Activated CD8-positive, alpha-beta memory T cell treated with anti-CD3 and anti-CD28 coated beads for 24 hours (primary cell): Measurements from ENCODE around the gene KRT10.
"Not testable (repeated sequence)": the region's sequence is repeated elsewhere in the genome, so short reads cannot be mapped to it uniquely, and the experiment has no call there.

Source experiments
- DNase-seq: peaks from one replicate; pipeline ENCODE4 v3.0.0-alpha.2; 2020

The KRT10 gene

GRCh38 chr17:40830085-40830776, 7.8 kb upstream of the KRT10 start:
- DNase-seq, result no peak

DNA sequence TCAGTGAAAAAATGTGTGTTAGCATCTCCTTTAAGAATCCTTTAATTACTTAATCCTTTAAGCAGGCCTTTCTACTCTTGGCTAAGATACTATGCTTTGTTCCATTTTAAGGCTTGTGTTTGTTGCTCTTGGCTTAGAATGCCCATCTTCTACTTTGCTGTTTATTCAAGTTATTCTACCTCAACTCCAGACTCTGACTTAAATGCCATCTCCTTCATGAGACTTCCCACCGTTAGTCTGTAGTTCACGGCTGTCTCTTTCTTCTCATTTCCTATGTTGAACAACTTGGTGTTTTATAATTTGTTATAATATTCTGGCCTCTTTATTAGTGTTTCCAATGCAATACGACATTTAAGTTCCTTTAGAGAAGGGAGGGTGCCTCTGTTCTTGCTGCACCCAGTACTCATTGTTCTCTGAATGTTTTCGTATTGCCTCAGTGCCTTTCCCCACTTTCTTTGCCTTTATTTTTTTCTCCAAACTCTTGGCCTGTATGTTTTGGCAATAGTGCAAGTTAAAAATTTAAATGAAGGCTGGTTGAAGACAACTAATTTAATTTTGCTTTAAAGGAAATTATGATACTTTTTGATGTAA, 6.1 kb upstream of the KRT10 start:
- DNase-seq, result no peak

GRCh38 chr17:40827746-40828453, 5.5 kb upstream of the KRT10 start:
- DNase-seq, result no peak

GRCh38 chr17:40825599-40825998, 3.2 kb upstream of the KRT10 start:
- no peak for DNase-seq

DNA sequence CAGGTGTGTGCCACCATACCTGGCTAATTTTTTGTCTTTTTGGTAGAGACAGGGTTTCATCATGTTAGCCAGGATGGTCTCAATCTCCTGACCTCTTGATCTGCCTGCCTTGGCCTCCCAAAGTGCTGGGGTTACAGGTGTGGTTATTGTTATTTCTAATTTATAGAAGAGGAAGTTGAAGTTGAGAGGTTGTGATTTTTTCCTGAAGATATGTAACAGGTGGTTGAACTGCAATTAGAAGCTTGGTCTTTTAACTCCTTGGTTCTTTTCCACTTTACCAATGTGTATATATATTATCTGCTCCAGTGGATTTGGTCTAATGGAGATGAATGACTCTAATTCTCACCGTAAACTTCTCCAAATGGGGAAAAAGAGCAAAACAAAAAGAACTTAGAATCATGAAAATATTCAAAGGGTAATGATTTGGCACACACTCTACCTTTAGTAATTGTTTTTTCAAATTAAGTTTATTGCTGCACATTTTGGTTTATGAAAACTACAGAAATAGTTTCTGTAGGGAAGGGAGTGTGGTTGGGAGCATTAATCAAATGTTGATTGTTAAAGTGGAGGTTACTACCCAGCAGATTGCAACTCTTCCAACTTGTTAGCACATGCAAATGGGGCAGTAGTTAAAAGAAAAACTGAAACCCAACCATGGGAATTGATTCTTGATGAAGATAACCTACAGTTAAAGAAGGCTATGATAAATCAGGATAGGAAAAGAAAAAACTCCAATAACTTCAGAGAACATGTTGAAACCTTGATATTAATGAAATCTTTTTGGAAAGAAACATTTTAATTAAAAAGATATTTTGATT, 1.8 kb upstream of the KRT10 start:
- DNase-seq, result no peak

DNA sequence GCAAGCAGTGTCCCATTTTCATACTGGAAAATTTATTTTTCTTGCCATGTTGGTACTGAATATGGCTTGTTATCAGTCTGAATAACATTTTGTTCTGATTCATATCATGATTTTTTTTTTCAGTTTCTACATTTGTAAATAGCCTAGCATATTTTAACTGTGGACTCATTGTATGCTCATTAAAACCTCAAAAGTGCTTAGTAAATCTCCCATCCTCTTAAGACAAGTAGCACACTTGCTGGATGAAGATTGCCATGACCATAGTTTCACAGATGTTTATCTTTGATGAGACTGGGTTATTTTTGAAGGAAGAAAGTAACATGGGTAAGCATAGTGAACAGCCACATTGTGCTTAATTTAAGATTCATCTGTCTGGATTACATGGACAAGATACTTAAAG, 878 bp downstream of the KRT10 start:
- DNase-seq, result no peak

GRCh38 chr17:40820228-40820838, 2.1 kb downstream of the KRT10 start:
- DNase-seq, result no peak

- DNase-seq, result no peak
Measured at GRCh38 chr17:40819528-40820125, 2.8 kb downstream of the KRT10 start.

DNA sequence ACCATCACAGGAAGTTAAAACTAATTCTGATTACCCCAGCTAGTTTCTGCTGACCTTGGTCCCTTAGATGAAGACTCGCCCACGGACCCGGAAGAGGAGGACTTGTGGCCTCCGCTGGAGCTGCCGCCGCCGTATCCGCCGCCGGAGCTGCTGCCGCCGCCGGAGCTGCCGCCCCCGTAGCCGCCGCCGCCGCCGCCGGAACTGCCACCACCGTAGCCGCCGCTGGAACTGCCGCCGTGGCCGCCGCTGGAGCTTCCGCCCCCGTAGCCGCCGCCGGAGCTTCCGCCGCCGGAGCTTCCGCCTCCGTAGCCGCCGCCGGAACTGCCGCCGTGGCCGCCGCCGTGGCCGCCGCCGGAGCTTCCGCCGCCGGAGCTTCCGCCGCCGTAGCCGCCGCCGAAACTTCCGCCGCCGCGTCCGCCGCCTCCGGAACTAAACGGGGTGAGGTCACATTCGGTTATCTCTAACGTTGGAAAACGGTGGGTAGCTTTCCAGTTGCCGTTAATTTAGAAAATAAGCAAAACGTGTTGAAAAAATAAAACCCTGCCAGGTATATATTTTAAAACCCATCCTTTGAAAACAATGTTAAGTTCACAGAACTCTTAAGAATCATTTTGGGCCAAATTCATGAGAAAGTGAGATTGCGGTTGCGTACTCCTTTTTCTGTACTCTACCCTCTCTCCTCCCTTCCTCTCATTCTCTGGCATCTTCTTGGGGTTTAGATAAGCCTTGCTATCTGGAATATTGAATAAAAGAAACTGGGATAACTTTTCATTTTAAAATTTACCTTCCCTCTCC, 3.5 kb downstream of the KRT10 start:
- DNase-seq, result peak; percentile 91

GRCh38 chr17:40818343-40818732, 4.1 kb downstream of the KRT10 start:
- DNase-seq, result no peak

DNA sequence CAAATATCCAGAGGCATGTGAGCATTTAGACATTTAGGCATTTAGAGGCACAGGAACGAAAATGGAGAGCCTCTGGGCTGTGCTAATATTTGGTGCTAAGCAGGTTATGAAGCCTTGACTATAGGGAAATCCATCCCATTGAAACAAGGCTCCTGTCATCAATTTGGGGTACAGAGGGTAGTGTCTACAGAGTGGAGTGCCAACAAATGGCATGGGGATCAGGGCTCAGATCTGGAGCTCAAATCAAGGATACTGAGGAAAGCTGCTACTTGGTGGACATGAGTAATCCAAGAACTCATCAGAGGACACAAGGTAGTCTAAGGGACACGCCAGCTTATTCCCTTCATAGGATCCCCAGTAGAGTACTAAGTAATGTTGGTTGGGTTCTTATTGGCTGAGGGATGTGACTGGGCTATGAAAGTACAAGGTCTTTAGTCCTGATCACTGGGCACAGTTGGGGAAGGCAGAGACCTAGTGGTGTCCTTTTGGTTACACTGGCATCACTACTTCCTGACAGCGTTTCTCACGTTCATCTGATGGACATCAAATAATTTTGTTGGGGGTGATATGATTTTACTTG, 5.2 kb downstream of the KRT10 start:
- DNase-seq, result no peak

DNA sequence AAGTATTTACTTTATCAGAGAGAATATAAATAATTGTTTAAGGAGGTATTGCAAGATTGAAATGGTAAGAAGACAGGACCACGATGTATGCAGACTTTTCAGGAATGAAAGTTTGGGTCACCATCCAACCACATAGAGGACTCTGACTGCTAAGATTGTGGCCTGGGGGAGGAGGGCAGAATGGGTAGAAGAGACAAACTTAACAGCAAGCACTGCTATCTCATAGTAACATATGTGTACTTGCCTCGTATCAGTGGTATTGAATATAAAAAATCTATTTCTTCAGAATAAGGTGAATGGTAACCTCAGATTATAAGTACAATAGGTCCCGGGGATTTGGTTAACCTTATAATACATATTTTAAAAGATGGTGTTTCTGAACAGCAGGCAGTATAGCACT, 5.8 kb downstream of the KRT10 start:
- no peak for DNase-seq

- no peak for DNase-seq
Measured at GRCh38 chr17:40815381-40815780, 7.0 kb downstream of the KRT10 start.

- not testable (repeated sequence) for DNase-seq
Measured at GRCh38 chr17:40814657-40815056, 7.8 kb downstream of the KRT10 start.

DNA sequence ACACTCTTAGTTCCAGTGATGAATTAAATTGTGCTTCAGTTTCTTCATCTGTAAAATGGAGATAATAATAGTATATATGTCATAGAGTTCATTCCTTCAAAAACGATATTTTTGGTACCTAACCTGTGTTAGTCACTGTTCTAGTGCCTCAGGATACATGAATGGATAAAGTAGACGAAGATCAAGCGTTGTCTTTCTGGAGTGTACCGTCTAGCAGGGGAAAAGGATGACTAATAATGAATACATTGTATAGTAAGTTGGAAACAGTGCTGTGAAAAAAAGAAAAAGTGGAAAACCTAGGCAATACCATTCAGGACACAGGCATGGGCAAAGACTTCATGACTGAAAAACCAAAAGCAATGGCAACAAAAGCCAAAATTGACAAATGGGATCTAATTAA, 8.6 kb downstream of the KRT10 start:
- no peak for DNase-seq

GRCh38 chr17:40812639-40813038, 9.8 kb downstream of the KRT10 start:
- no peak for DNase-seq

GRCh38 chr17:40810494-40810893, 11.9 kb downstream of the KRT10 start:
- no peak for DNase-seq

DNA sequence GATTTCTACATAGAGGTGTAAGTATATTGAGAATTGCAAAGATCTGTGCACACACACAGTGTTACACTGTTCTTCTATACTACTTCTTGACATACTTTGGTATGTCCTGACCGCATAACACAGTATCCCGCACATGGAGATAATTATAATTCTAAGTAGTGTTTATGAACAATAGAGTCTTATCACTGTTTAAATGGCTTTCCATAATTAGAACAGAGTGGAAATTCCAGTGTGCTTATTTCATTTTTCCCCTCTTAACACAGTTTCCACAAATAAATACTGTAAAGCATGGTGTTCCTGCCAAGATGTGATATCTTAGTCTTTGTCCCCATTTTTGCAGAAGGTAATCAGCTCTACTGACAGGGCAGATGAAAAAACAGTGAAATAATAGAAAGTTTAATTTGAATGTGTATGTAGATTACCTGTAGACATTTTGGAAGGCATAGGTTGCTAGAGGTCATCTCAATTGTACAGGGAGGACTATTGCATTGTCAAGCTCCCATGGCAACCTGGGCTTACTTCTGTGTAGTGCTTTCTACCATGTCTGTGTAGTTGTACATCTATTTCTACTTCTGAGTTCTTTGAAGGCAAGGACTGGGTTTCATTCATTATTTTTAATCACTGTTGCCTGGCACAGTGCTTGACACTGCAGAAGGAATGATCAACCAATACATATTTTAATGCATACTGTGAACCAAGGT, 12.5 kb downstream of the KRT10 start:
- no peak for DNase-seq

DNA sequence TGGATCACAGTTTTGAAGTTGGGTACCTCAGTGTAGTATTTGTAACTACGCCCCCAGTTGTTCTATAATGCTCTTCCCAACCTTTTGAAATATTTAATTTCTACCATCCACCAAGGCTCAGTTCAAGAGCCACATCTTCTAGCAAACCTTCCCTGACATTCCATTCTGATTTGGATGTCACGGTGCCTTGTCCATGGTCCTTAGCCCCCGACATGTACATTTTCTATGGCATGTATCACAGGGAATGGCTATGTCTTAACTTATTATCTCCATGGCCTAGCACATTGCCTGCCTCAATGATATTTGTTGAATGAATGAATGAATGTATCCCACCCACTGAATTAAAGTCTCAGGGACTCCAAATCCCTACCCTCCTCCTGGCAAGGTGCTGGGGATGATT, 16.3 kb downstream of the KRT10 start:
- no peak for DNase-seq

- peak; percentile 88 for DNase-seq
Measured at GRCh38 chr17:40803617-40804082, 18.8 kb downstream of the KRT10 start.

- DNase-seq, result no peak
Measured at GRCh38 chr17:40801157-40801556, 21.3 kb downstream of the KRT10 start.
